ENCODE data around the gene OR2AG1. TPM values are rescaled to one million over a fixed set of nuclear protein-coding genes. Genes with fewer than 3 reads are reported as not detected.

The OR2AG1 gene
- polyA plus RNA-seq, 6 donors from 2014 or later = not detected

DNA sequence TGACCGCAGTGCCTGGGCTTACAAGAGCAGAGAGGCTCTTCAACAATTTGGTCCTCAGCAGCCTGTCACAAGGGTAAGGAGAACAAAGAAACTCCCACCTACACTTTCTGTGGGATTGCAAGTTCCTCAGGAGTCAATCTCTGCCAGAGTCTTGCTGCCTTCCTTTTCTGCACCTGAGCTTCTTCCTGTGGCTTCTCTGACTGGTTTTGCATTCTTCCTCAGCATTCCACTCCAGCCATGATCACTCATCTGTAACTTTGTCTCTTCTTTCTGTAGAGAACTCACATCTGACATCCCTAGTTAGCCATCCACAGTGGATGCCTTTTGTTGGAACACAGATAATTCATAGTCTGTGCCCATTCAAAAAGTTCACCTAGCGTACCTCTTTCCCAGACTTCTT is 30.8 kb downstream of the OR2AG1 start:
- DNase-seq = no peak
- H3K9me3 Mint-ChIP-seq = peaks cover 0 to 3% (median 0%) of the 10 kb centered on the region in 7 donors
- H3K4me3 Mint-ChIP-seq = peak overlapping the region in 1 of 8 donors; percentile 22
- no peaks in the 10 kb centered on the region for H3K36me3 Mint-ChIP-seq
- ATAC-seq (ENCODE audit: low read depth in 2 of 2) = no peak
- peaks cover 0 to 7% (median 5%) of the 10 kb centered on the region in 3 donors for H3K4me1 Mint-ChIP-seq
- H3K27ac Mint-ChIP-seq = no peak overlapping the region
- H3K27me3 Mint-ChIP-seq = peaks cover 34 to 51% (median 35%) of the 10 kb centered on the region in 3 donors

DNA sequence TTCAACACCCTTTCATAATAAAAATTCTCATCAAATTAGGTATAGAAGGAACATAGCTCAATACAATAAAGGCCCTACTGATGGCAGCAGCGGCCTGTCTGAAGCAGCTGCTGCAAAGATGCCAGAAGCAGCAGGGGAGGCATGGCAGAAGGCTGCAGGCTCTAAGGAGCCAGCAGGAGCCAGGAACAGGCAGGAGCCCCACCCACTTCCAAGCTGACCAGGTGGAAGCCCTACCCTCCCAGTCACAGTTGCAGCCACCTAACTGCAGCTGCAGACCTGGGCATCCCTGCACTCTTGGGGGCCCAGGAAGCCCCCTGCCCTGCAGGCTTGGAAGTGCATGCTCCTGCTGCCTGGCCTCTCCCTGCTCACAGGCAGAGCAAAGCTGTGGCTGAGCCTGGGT is 34.9 kb downstream of the OR2AG1 start:
- no peak overlapping the region for H3K27ac Mint-ChIP-seq
- ATAC-seq (ENCODE audit: low read depth in 2 of 2) = no peak
- no peak for DNase-seq

DNA sequence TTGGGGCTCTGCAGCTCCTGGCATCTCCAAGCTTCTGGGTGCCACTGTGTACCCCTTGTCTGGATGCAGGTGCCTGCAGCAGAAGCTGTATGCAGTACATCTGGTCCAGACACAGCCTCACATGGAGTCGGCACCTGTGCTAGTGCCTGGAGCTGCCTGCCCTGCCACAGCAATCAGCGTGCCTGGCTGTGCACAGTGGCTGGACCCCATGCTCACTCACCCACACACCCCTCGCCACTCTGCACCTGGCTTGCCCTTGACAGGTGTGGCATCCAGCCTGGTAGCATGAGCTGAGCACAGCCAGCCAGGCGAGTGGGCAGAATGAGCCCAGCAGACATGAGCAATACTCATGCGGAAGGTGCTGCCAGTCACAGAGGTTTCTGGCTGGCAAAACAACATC is 36.1 kb downstream of the OR2AG1 start:
- H3K4me3 Mint-ChIP-seq = no peak overlapping the region
- H3K4me1 Mint-ChIP-seq = no peaks in the 10 kb centered on the region
- ATAC-seq (ENCODE audit: low read depth in 2 of 2) (no peak), DNase-seq (no peak)
- H3K36me3 Mint-ChIP-seq = peaks cover 0 to 8% of the 10 kb centered on the region in 2 donors
- H3K9me3 Mint-ChIP-seq = peaks cover 0 to 13% (median 7%) of the 10 kb centered on the region in 7 donors
- peaks cover 19 to 29% (median 28%) of the 10 kb centered on the region in 3 donors for H3K27me3 Mint-ChIP-seq
- H3K27ac Mint-ChIP-seq = no peak overlapping the region

More for the DNA sequence above, 34.9 kb downstream of the OR2AG1 start:
- H3K4me3 Mint-ChIP-seq = no peak overlapping the region
- H3K27me3 Mint-ChIP-seq = peaks cover 27 to 37% (median 30%) of the 10 kb centered on the region in 3 donors
- H3K36me3 Mint-ChIP-seq = peaks cover 0 to 8% of the 10 kb centered on the region in 2 donors
- H3K9me3 Mint-ChIP-seq = peaks cover 0 to 13% (median 7%) of the 10 kb centered on the region in 7 donors
- peaks cover 0 to under 1% (median 0%) of the 10 kb centered on the region in 3 donors for H3K4me1 Mint-ChIP-seq

DNA sequence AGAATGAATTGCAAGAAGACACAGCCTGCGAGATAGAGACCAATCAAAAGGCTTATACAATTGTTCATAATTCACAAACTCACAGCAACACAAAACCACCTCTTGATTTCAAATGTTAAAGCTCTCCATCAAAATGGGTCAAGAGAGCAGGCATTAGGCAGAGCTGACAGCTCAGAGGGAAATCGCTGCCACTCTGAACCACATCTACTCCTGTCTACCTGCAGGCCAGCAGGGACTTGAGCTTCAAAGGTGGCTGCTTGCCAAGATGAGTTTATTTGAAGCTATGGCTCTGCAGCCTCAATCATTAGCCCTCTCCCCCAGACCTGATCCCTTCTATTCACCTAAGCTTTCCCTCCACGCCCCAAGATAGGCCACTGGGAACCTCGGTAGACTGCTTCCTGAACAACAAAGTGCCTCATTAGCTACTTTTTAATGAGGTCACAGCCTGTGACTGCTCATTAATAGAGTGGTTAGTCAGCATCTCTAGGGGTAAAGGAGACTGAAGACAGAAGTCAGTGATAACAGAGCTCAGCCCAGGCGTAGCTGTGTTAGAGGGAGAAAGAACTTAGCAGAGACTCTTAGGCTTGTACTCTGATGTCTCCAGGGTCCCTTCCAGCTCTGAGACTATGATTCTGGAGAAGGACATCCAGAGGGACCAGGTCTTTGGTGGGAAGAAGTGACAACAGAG is 41.5 kb downstream of the OR2AG1 start:
- ATAC-seq (ENCODE audit: low read depth in 2 of 2) = no peak
- no peak for DNase-seq
- Mint-ChIP-seq H3K4me3 (no peak overlapping the region), H3K36me3 (peaks cover 0 to 8% of the 10 kb centered on the region in 2 donors), H3K4me1 (no peaks in the 10 kb centered on the region), H3K27ac (no peak overlapping the region), H3K27me3 (peaks cover 15 to 21% (median 17%) of the 10 kb centered on the region in 3 donors), H3K9me3 (peaks cover 0 to 13% (median 6%) of the 10 kb centered on the region in 7 donors)

DNA sequence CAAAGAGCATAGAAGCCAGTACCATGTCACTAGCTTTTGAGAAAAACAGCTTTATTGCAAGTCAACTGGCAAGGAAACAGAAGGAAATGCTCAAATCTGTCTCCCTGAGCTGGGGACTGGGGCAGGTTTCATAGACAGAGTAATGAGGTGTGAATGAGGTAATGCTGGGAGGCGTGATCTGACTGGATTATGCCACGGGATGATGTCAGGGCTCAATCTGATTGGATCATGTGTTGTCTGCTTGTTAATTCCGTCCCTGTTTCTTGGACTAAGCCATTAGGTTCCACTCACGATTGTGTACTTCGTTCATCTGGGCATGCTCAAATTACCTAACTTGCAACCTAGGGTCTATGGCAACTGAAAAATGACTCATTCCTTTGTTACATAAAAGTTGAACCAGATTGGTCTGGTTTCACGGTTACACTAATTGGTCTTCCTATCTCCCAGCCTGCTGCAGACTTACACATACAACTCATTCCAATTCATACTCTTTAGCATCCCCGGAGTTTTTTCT is 42.5 kb downstream of the OR2AG1 start:
- no peak overlapping the region for H3K4me3 Mint-ChIP-seq
- H3K36me3 Mint-ChIP-seq = peaks cover 0 to 3% of the 10 kb centered on the region in 2 donors
- ATAC-seq (ENCODE audit: low read depth in 2 of 2) (no peak), DNase-seq (no peak)
- peaks cover 9 to 16% (median 10%) of the 10 kb centered on the region in 3 donors for H3K27me3 Mint-ChIP-seq
- H3K4me1 Mint-ChIP-seq = no peaks in the 10 kb centered on the region
- H3K27ac Mint-ChIP-seq = no peak overlapping the region
- H3K9me3 Mint-ChIP-seq = peaks cover 0 to 7% (median 3%) of the 10 kb centered on the region in 7 donors

DNA sequence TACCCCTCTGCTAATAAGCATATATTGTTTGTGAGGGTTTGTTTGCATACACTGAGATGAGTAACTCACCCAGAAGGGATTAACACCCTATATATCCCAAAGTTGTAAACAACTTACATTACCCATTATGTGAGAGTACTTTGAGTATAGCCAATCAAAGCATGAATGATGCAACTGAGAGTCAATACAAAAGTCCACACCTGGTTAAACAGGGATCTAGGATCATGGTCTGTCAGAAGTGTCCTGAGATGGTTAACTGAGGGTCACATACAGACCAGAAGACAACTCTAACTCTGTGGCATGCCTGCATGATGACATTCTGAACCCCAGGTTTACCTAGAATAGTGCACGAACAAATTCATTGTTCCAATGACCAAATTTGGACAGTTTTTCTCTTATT is 45.3 kb downstream of the OR2AG1 start:
- H3K9me3 Mint-ChIP-seq = no peaks in the 10 kb centered on the region
- no peaks in the 10 kb centered on the region for H3K36me3 Mint-ChIP-seq
- no peak for DNase-seq
- ATAC-seq (ENCODE audit: low read depth in 2 of 2) = no peak
- H3K27me3 Mint-ChIP-seq = peaks cover 6 to 9% (median 7%) of the 10 kb centered on the region in 3 donors
- no peak overlapping the region for H3K27ac Mint-ChIP-seq
- H3K4me3 Mint-ChIP-seq = no peak overlapping the region
- peaks cover 10 to 12% (median 12%) of the 10 kb centered on the region in 3 donors for H3K4me1 Mint-ChIP-seq

DNA sequence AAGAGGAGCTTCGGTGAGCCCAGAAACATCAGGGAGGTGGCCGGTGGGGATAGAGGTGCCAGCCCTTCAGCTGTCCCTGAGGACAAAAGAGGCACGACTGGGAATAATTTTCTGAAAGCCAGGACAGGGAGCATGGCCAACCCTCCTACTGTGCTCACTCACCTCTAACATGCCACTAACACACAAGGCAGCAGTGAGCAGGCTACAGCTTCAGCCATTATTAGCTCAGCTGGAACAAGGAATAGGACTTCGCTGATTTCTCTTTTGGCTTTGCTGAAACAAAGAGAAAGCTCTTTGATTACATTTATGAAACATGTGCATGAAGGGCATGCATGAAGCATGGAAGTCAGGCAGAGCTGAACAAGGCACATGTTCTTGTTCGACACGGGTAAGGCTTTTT is 50.5 kb downstream of the OR2AG1 start:
- peak overlapping the region in 4 of 8 donors; percentile 2 to 44 (median 15) for H3K4me3 Mint-ChIP-seq
- ATAC-seq (ENCODE audit: low read depth in 2 of 2) = no peak
- no peaks in the 10 kb centered on the region for H3K9me3 Mint-ChIP-seq
- H3K27ac Mint-ChIP-seq = peak overlapping the region in 2 of 6 donors; percentile 76 to 84
- DNase-seq = no peak
- no peaks in the 10 kb centered on the region for H3K36me3 Mint-ChIP-seq
- peaks cover 11 to 24% (median 18%) of the 10 kb centered on the region in 3 donors for H3K4me1 Mint-ChIP-seq
- H3K27me3 Mint-ChIP-seq = peaks cover 5 to 6% (median 6%) of the 10 kb centered on the region in 3 donors

DNA sequence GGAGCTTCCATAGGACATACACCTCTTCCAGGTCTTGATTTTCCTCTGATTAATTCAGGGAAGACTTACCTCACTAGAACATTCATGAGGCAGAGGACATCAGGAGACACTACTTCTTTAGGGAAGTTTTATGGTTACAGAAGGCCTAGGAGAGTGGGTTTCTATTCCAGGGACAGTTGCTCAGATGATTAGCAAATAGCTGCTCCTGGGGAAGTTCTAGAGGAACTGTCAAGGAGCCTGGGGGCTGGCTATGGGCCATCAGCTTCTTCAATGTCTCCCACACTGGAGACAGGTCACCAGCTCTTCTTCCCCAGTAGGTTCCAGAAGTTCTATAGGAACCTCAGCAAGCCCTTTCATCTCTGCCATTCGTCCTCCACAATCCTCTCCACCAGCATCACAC is 51.2 kb downstream of the OR2AG1 start:
- Mint-ChIP-seq H3K27me3 (peaks cover 0 to 5% (median under 1%) of the 10 kb centered on the region in 3 donors), H3K27ac (peak overlapping the region in 1 of 6 donors; percentile 76), H3K36me3 (no peaks in the 10 kb centered on the region), H3K4me1 (peaks cover 11 to 24% (median 18%) of the 10 kb centered on the region in 3 donors), H3K4me3 (no peak overlapping the region), H3K9me3 (no peaks in the 10 kb centered on the region)
- DNase-seq = no peak
- no peak for ATAC-seq (ENCODE audit: low read depth in 2 of 2)

Other genes with a start within 250 kb of the OR2AG1 start
- 10 to 100 TPM; 13.7 to 33.8 (median 18.6) TPM for gene RRP8, start 179.4 kb upstream of the OR2AG1 start, polyA plus RNA-seq (ENCODE audit: low read depth in 6 of 6)
- gene ILK, start 179.2 kb upstream of the OR2AG1 start, polyA plus RNA-seq (ENCODE audit: low read depth in 6 of 6) = 10 to 100 TPM; 49.8 to 87.8 (median 73.8) TPM
- 100 to 1,000 TPM; 203 to 344 (median 273) TPM for gene TAF10, start 170.8 kb upstream of the OR2AG1 start, polyA plus RNA-seq (ENCODE audit: low read depth in 6 of 6)
- 100 to 1,000 TPM; 146 to 198 (median 176) TPM for gene TPP1, start 163.6 kb upstream of the OR2AG1 start, polyA plus RNA-seq (ENCODE audit: low read depth in 6 of 6)
- gene DCHS1, start 127.2 kb upstream of the OR2AG1 start, polyA plus RNA-seq (ENCODE audit: low read depth in 6 of 6) = under 1 TPM in 5 of 6 donors, not detected in 1; 0.07 to 0.85 (median 0.19) TPM
- gene MRPL17, start 99.7 kb upstream of the OR2AG1 start, polyA plus RNA-seq (ENCODE audit: low read depth in 6 of 6) = 10 to 100 TPM in 5 of 6 donors, 1 to 10 TPM in 1; 9.7 to 16.0 (median 11.7) TPM
- gene OR2AG2, start 11.0 kb upstream of the OR2AG1 start, polyA plus RNA-seq (ENCODE audit: low read depth in 6 of 6) = not detected
- gene OR6A2, start 16.7 kb downstream of the OR2AG1 start, polyA plus RNA-seq (ENCODE audit: low read depth in 6 of 6) = not detected
- not detected for gene OR10A5, start 62.7 kb downstream of the OR2AG1 start, polyA plus RNA-seq (ENCODE audit: low read depth in 6 of 6)
- not detected for gene OR10A2, start 80.0 kb downstream of the OR2AG1 start, polyA plus RNA-seq (ENCODE audit: low read depth in 6 of 6)
- gene OR10A4, start 93.6 kb downstream of the OR2AG1 start, polyA plus RNA-seq (ENCODE audit: low read depth in 6 of 6) = not detected
- gene OR2D2, start 109.5 kb downstream of the OR2AG1 start, polyA plus RNA-seq (ENCODE audit: low read depth in 6 of 6) = not detected
- not detected for gene OR2D3, start 138.0 kb downstream of the OR2AG1 start, polyA plus RNA-seq (ENCODE audit: low read depth in 6 of 6)
- under 1 TPM in 3 of 6 donors, not detected in 3; 0.17 to 0.47 (median 0.23) TPM for gene ZNF215, start 143.4 kb downstream of the OR2AG1 start, polyA plus RNA-seq (ENCODE audit: low read depth in 6 of 6)
- not detected for gene ZNF214, start 237.3 kb downstream of the OR2AG1 start, polyA plus RNA-seq (ENCODE audit: low read depth in 6 of 6)
- not detected for gene NLRP14, start 237.5 kb downstream of the OR2AG1 start, polyA plus RNA-seq (ENCODE audit: low read depth in 6 of 6)

Measured in naive B cell (primary cell).